ENCODE data around the gene VSTM5. TPM values are rescaled to one million over a fixed set of nuclear protein-coding genes. Genes with fewer than 3 reads are reported as not detected.
"Not testable (repeated sequence)": the region's sequence is repeated elsewhere in the genome, so short reads cannot be mapped to it uniquely, and the experiment has no call there.

The VSTM5 gene
- total RNA-seq = not detected in 3 replicates

GRCh38 chr11:93850594-93851018, at the start of gene VSTM5:
Gene VSTM5, minus strand, starts transcription at chr11:93850618. Its CDS starts 116 bp downstream, at chr11:93850502.
- H3K36me3 Mint-ChIP-seq = no peaks in the 10 kb centered on the region
- DNase-seq (ENCODE audit: low spot score in 2 of 2, unreplicated experiment in 2 of 2) = no peak
- TF ChIP-seq CTCF (IDR thresholded peaks at IDR 0.05; ENCODE audit: unreplicated experiment) = no peak
- no peaks in the 10 kb centered on the region for H3K27me3 Mint-ChIP-seq (ENCODE audit: low read depth)
- no peak within 1 kb of the TSS for H3K4me3 Mint-ChIP-seq
- H3K4me1 Mint-ChIP-seq = no peaks in the 10 kb centered on the region
- H3K27ac Mint-ChIP-seq = no peak within 1 kb of the TSS
- H3K9me3 Mint-ChIP-seq = peaks cover 10% of the 10 kb centered on the region

- peak; percentile 63 for TF ChIP-seq CTCF (IDR thresholded peaks at IDR 0.05; ENCODE audit: unreplicated experiment)
- H3K4me3 Mint-ChIP-seq = no peak overlapping the region
- peaks cover 9% of the 10 kb centered on the region for H3K9me3 Mint-ChIP-seq
- no peak for DNase-seq (ENCODE audit: low spot score in 2 of 2, unreplicated experiment in 2 of 2)
- H3K27ac Mint-ChIP-seq = no peak overlapping the region
- no peaks in the 10 kb centered on the region for H3K4me1 Mint-ChIP-seq
- H3K36me3 Mint-ChIP-seq = no peaks in the 10 kb centered on the region
- H3K27me3 Mint-ChIP-seq (ENCODE audit: low read depth) = peaks cover 72% of the 10 kb centered on the region
Observed at GRCh38 chr11:93895106-93895862, 44.9 kb upstream of the VSTM5 start.

- H3K9me3 Mint-ChIP-seq = no peaks in the 10 kb centered on the region
- H3K27me3 Mint-ChIP-seq (ENCODE audit: low read depth) = peaks cover 28% of the 10 kb centered on the region
- no peak overlapping the region for H3K4me3 Mint-ChIP-seq
- H3K4me1 Mint-ChIP-seq = peaks cover 6% of the 10 kb centered on the region
- DNase-seq (ENCODE audit: low spot score in 2 of 2, unreplicated experiment in 2 of 2) = no peak
- H3K27ac Mint-ChIP-seq = no peak overlapping the region
- TF ChIP-seq CTCF (IDR thresholded peaks at IDR 0.05; ENCODE audit: unreplicated experiment) = no peak
- H3K36me3 Mint-ChIP-seq = no peaks in the 10 kb centered on the region
Observed at GRCh38 chr11:93890391-93891051, 40.1 kb upstream of the VSTM5 start.

- no peaks in the 10 kb centered on the region for H3K36me3 Mint-ChIP-seq
- no peak overlapping the region for H3K27ac Mint-ChIP-seq
- peaks cover 2% of the 10 kb centered on the region for H3K27me3 Mint-ChIP-seq (ENCODE audit: low read depth)
- peaks cover 16% of the 10 kb centered on the region for H3K9me3 Mint-ChIP-seq
- no peak overlapping the region for H3K4me3 Mint-ChIP-seq
- DNase-seq (ENCODE audit: low spot score in 2 of 2, unreplicated experiment in 2 of 2) = no peak
- no peak for TF ChIP-seq CTCF (IDR thresholded peaks at IDR 0.05; ENCODE audit: unreplicated experiment)
- peaks cover 6% of the 10 kb centered on the region for H3K4me1 Mint-ChIP-seq
Observed at GRCh38 chr11:93887111-93887510, 36.7 kb upstream of the VSTM5 start.

GRCh38 chr11:93879114-93879513, 28.7 kb upstream of the VSTM5 start:
- not testable (repeated sequence) for H3K4me3 Mint-ChIP-seq; DNase-seq (ENCODE audit: low spot score in 2 of 2, unreplicated experiment in 2 of 2); H3K36me3 Mint-ChIP-seq; H3K27me3 Mint-ChIP-seq (ENCODE audit: low read depth); H3K4me1 Mint-ChIP-seq; H3K27ac Mint-ChIP-seq
- H3K9me3 Mint-ChIP-seq = peaks cover 28% of the 10 kb centered on the region

- peaks cover 8% of the 10 kb centered on the region for H3K9me3 Mint-ChIP-seq
- no peaks in the 10 kb centered on the region for H3K36me3 Mint-ChIP-seq
- H3K4me3 Mint-ChIP-seq = no peak overlapping the region
- no peaks in the 10 kb centered on the region for H3K27me3 Mint-ChIP-seq (ENCODE audit: low read depth)
- peaks cover 2% of the 10 kb centered on the region for H3K4me1 Mint-ChIP-seq
- no peak for DNase-seq (ENCODE audit: low spot score in 2 of 2, unreplicated experiment in 2 of 2)
- TF ChIP-seq CTCF (IDR thresholded peaks at IDR 0.05; ENCODE audit: unreplicated experiment) = no peak
- H3K27ac Mint-ChIP-seq = no peak overlapping the region
Observed at GRCh38 chr11:93875637-93876036, 25.2 kb upstream of the VSTM5 start.
